PC-3 (cell line): ENCODE measurements around the gene ZIK1.

Source experiments
- EZH2 ChIP-seq: fragments of 300-600 bp; sonication (generic); IDR thresholded peaks from one replicate; pipeline ENCODE4 v1.6.1; 2017; ENCODE audit warnings: antibody characterized with exemption, mild to moderate bottlenecking, low read length; ENCODE audit not compliant: unreplicated experiment
- TF ChIP-seq, protein P1 (sequence below): fragments of 300-600 bp; sonication (generic); conservative IDR thresholded peaks from 2 replicates; pipeline ENCODE4 v1.5.1; 2017; ENCODE audit warnings: antibody characterized with exemption, low read depth, mild to moderate bottlenecking, low read length

DNA sequence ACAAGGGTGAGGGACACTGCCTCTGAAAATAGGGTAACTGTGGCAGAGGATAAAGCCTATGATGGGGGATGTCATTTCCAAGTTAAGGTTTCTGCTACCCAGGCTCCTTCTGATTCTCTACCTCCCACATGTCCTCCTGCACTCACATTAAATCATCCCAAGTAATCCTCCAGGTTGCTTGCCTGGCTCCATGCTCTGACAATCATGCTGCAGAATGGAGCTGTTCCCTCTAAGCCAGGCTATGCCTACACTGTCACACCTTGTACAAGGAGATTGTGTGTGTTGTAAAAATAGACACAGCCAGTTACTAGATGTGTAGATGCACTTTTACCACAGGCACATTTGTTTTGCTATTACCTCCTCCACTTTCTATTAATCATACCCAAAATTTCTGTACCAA lies 13.2 kb upstream of the ZIK1 start:
- TF ChIP-seq, protein P1, sequence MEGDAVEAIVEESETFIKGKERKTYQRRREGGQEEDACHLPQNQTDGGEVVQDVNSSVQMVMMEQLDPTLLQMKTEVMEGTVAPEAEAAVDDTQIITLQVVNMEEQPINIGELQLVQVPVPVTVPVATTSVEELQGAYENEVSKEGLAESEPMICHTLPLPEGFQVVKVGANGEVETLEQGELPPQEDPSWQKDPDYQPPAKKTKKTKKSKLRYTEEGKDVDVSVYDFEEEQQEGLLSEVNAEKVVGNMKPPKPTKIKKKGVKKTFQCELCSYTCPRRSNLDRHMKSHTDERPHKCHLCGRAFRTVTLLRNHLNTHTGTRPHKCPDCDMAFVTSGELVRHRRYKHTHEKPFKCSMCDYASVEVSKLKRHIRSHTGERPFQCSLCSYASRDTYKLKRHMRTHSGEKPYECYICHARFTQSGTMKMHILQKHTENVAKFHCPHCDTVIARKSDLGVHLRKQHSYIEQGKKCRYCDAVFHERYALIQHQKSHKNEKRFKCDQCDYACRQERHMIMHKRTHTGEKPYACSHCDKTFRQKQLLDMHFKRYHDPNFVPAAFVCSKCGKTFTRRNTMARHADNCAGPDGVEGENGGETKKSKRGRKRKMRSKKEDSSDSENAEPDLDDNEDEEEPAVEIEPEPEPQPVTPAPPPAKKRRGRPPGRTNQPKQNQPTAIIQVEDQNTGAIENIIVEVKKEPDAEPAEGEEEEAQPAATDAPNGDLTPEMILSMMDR: no peak
- TF ChIP-seq EZH2: no peak
